HepG2 (cell line): ENCODE results near the gene ADAMTS4. TPM values are rescaled to one million over a fixed set of nuclear protein-coding genes. Genes with fewer than 3 reads are reported as not detected.

Experiments used
- ATAC-seq: fragments of 200-7000 bp; cut with Tn5 transposase; 3 replicates; pipeline ENCODE4 v1.9.1; 2020; ENCODE audit warnings: mild to moderate bottlenecking, moderate library complexity
- BruUV-seq: library from RNA; stranded (reverse); fragments of 400-500 nt; replicated peaks from 2 replicates; lab custom pipeline; 2021; lab: Mats Ljungman, UMichigan
- CTCF ChIA-PET: fragments of 300-600 bp; formaldehyde crosslinking; extraction: SDS; loops from one replicate; lab custom pipeline; 2021; ENCODE audit warnings: low total read pairs, inconsistent platforms, low intra/inter-chr PET ratio; lab: Yijun Ruan, JAX
- POLR2A ChIA-PET: fragments of 350-600 bp; sonication (Branson Sonifier 250); formaldehyde crosslinking; loops from one replicate; lab custom pipeline; 2020; ENCODE audit warnings: antibody characterized with exemption, inconsistent platforms; lab: Yijun Ruan, JAX
- DNase-seq: peaks from one replicate; pipeline ENCODE4 v3.0.0-alpha.2; 2015; ENCODE audit warnings: low spot score
- FAIRE-seq: peaks from 3 replicates; lab custom pipeline; 2011; peaks lifted over from hg19 to GRCh38; lab: Jason Lieb, UNC
- H2AFZ ChIP-seq: one replicate; pipeline ENCODE4 v1.6.1; 2011; ENCODE audit warnings: low read length, inconsistent platforms
- H3K27ac ChIP-seq: fragments of 300-600 bp; 3 replicates; pipeline ENCODE4 v1.8.0; 2011; ENCODE audit warnings: mixed run types, mild to moderate bottlenecking, mixed read lengths, low read length, inconsistent platforms; ENCODE audit not compliant: insufficient read depth; ENCODE audit errors: extremely low read length
- H3K27me3 ChIP-seq, 2 experiments: fragments of 200-600 bp in 1 of 2; 2 replicates in 1 of 2; 3 replicates in 1 of 2; pipeline versions ENCODE4 v1.6.0 to v1.8.0; 2011; ENCODE audit warnings: low read length in 2 of 2, mild to moderate bottlenecking in 2 of 2, moderate library complexity in 2 of 2, inconsistent platforms in 1 of 2; ENCODE audit not compliant: insufficient read depth in 2 of 2, control insufficient read depth in 1 of 2
- H3K36me3 ChIP-seq, 2 experiments: fragments of 200-600 bp in 1 of 2; replicated peaks in 1 of 2; 2 replicates in 1 of 2; 3 replicates in 1 of 2; pipeline versions ENCODE4 v1.5.1 to v1.8.0; 2011; ENCODE audit warnings: low read length in 2 of 2, inconsistent platforms in 1 of 2; ENCODE audit not compliant: insufficient read depth in 2 of 2, control insufficient read depth in 1 of 2
- H3K4me1 ChIP-seq: 2 replicates; pipeline ENCODE4 v1.5.1; 2012; ENCODE audit warnings: low read length, inconsistent platforms; ENCODE audit not compliant: insufficient read depth
- H3K4me2 ChIP-seq: 2 replicates; pipeline ENCODE4 v1.6.0; 2011; ENCODE audit warnings: low read depth, low read length, inconsistent platforms
- H3K4me3 ChIP-seq, 3 experiments: fragments of 200-600 bp in 1 of 3; sonication (generic), shearing (Covaris generic) in 1 of 3; replicated peaks in 1 of 3; 2 replicates each; pipeline ENCODE4 v1.5.1; 2011 to 2016; ENCODE audit warnings: low read length in 3 of 3, inconsistent platforms in 2 of 3, low read depth in 2 of 3, mild to moderate bottlenecking in 2 of 3, control low read depth in 1 of 3, mixed read lengths in 1 of 3; ENCODE audit not compliant: insufficient read depth in 1 of 3
- H3K79me2 ChIP-seq: one replicate; pipeline ENCODE4 v1.6.1; 2011; ENCODE audit warnings: low read length, inconsistent platforms; ENCODE audit not compliant: insufficient read depth
- H3K9ac ChIP-seq: 2 replicates; pipeline ENCODE4 v1.6.0; 2011; ENCODE audit warnings: mild to moderate bottlenecking, low read depth, low read length, inconsistent platforms; ENCODE audit not compliant: insufficient read depth
- H3K9me3 ChIP-seq: 2 replicates; pipeline ENCODE4 v1.5.1; 2012; ENCODE audit warnings: mild to moderate bottlenecking, low read length
- H4K20me1 ChIP-seq: 2 replicates; pipeline ENCODE4 v1.6.0; 2011; ENCODE audit warnings: inconsistent platforms, mild to moderate bottlenecking, low read length, moderate library complexity; ENCODE audit not compliant: insufficient read depth
- EEA1 ChIP-seq: sonication (generic); formaldehyde crosslinking; IDR thresholded peaks from 2 replicates; pipeline ENCODE4 v1.5.1; 2020; ENCODE audit warnings: mild to moderate bottlenecking, missing genetic modification reagents, borderline replicate concordance
- NR2F1 ChIP-seq, 2 experiments: fragments of 450-650 bp in 1 of 2; formaldehyde crosslinking in 1 of 2; IDR thresholded peaks; 2 replicates each; pipeline versions ENCODE4 v1.5.0 to v1.6.1; 2016 to 2020; ENCODE audit warnings: mild to moderate bottlenecking in 1 of 2, missing compliant biosample characterization in 1 of 2, missing genetic modification reagents in 1 of 2, moderate library complexity in 1 of 2
- POLR2G ChIP-seq: fragments of 200-400 bp; formaldehyde crosslinking; IDR thresholded peaks from 2 replicates; pipeline ENCODE4 v1.6.1; 2018; ENCODE audit warnings: mild to moderate bottlenecking, low read depth, low read length, moderate library complexity
- RARA ChIP-seq: IDR thresholded peaks from 2 replicates; pipeline ENCODE4 v1.6.1; 2016; ENCODE audit warnings: missing genetic modification reagents, missing compliant biosample characterization
- RBFOX2 ChIP-seq: fragments of 200-400 bp; formaldehyde crosslinking; IDR thresholded peaks from 2 replicates; pipeline ENCODE4 v1.6.1; 2017; ENCODE audit warnings: low read depth, mild to moderate bottlenecking, low read length
- SNAPC2 ChIP-seq: sonication (generic); formaldehyde crosslinking; IDR thresholded peaks from 2 replicates; pipeline ENCODE4 v1.8.1; 2022; ENCODE audit warnings: mild to moderate bottlenecking, missing genetic modification reagents
- TMF1 ChIP-seq: sonication (generic); formaldehyde crosslinking; IDR thresholded peaks from 2 replicates; pipeline ENCODE4 v1.8.1; 2022; ENCODE audit warnings: low read depth, missing genetic modification reagents
- ZFY ChIP-seq: sonication (generic); formaldehyde crosslinking; IDR thresholded peaks from 2 replicates; pipeline ENCODE4 v1.4.0; 2020; ENCODE audit warnings: missing genetic modification reagents
- ZNF263 ChIP-seq: sonication (generic); formaldehyde crosslinking; IDR thresholded peaks from 2 replicates; pipeline ENCODE4 v1.4.0; 2020; ENCODE audit warnings: missing genetic modification reagents
- ZNF781 ChIP-seq: sonication (generic); formaldehyde crosslinking; IDR thresholded peaks from 2 replicates; pipeline ENCODE4 v1.5.1; 2020; ENCODE audit warnings: borderline replicate concordance, mild to moderate bottlenecking, missing genetic modification reagents; ENCODE audit errors: not compliant biosample characterization
- ZNF790 ChIP-seq: sonication (generic); formaldehyde crosslinking; IDR thresholded peaks from 2 replicates; pipeline ENCODE4 v1.8.0; 2022; ENCODE audit warnings: missing genetic modification reagents, mild to moderate bottlenecking, borderline replicate concordance
- WGBS: methylation state at CpG from one replicate; pipeline ENCODE4 v1.1.6; 2017; ENCODE audit warnings: low lambda C conversion rate; 5-methylcytosine and 5-hydroxymethylcytosine counted together
- in situ Hi-C: cut with HindIII; loops from 2 replicates; pipeline ENCODE4 v1.10.0; 2017; ENCODE audit warnings: low pct_unique_long_range_greater_than_20kb; ENCODE audit not compliant: extremely low pct_ligation_motif_present
- intact Hi-C: fragments of 100-400 bp; cut with micrococcal nuclease; formaldehyde crosslinking; loops from one replicate; pipeline ENCODE4 v1.10.0; 2022; ENCODE audit not compliant: unreplicated experiment
- polyA plus RNA-seq, 8 experiments: library from polyadenylated mRNA; depleted of rRNA in 3 of 8; stranded (reverse) in 7 of 8; unstranded in 1 of 8; fragments of >200 nt; fragmentation: Illumina TruSeq in 4 of 8; extraction: Trizol in 4 of 8; gene quantifications; 2 replicates each; pipeline versions ENCODE4 v1.2.1 to v1.2.3, GENCODE V29; 2011 to 2016; ENCODE audit warnings: low read depth in 4 of 8, missing spikeins in 1 of 8, mixed read lengths in 1 of 8; ENCODE audit not compliant: insufficient read depth in 1 of 8
- total RNA-seq, 5 experiments: library from RNA; depleted of rRNA; stranded (reverse); fragments of >200 nt; fragmentation: Illumina TruSeq; extraction: Trizol; gene quantifications; 2 replicates each; pipeline ENCODE4 v1.2.3, GENCODE V29; 2016; ENCODE audit warnings: low read depth in 1 of 5
- TF ChIP-seq, protein P1 (sequence below): sonication (generic); formaldehyde crosslinking; conservative IDR thresholded peaks from 2 replicates; pipeline ENCODE4 v1.8.1; 2023; ENCODE audit warnings: missing genetic modification reagents
- TF ChIP-seq, protein P2 (sequence below): sonication (generic); formaldehyde crosslinking; IDR thresholded peaks from 2 replicates; pipeline ENCODE4 v1.8.1; 2023; ENCODE audit warnings: mild to moderate bottlenecking, moderate library complexity, missing genetic modification reagents
- TF ChIP-seq, protein P3 (sequence below): sonication (generic); formaldehyde crosslinking; IDR thresholded peaks from 2 replicates; pipeline ENCODE4 v1.5.0; 2020; ENCODE audit warnings: mild to moderate bottlenecking, missing genetic modification reagents, borderline replicate concordance
- TF ChIP-seq, protein P4 (sequence below): IDR thresholded peaks from 2 replicates; pipeline ENCODE4 v1.6.1; 2012; ENCODE audit warnings: inconsistent platforms

Gene ADAMTS4
- total and polyA plus RNA-seq, 2 of the 13 experiments (the other 11 are each of a cell fraction or from before 2014, with no cell fraction given) = 0.51 to 1.7 TPM

DNA sequence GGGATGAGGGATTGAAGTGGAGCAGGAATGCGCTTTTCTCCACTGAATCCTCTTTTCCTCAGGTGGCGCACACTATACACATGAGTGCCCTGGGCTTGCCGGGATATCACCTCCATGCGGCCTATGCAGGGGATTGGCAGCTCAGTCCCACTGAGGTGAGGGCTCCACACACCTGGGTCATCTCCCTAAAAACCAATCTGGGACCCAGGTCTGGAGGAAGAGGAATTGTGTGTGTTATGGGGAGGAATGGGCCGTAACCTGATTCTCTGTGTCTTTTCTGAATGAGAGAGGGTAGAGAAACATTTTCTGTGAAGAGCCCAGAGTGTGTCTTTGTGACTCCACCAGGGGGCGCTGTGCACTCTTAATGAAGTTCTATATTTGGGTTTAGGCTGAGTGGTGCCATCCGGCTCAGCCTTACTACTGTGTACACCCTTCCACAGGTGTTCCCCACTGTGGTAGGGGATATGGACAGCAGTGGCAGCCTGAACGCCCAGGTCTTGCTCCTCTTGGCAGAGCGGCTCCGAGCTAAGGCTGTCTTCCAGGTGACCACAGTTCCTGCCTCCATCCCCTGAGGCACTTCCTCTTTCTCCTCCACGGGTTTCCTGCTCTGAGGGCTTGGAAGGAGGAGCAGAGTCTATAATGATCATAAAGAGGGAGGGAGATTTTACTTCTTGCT is 28.5 kb upstream of the ADAMTS4 start (continued):
- TF ChIP-seq RARA (no peak), SNAPC2 (CRISPR knock-in tag) (no peak), NR2F1 (CRISPR knock-in tag; IDR thresholded peaks at IDR 0.05) (no peak)

DNA sequence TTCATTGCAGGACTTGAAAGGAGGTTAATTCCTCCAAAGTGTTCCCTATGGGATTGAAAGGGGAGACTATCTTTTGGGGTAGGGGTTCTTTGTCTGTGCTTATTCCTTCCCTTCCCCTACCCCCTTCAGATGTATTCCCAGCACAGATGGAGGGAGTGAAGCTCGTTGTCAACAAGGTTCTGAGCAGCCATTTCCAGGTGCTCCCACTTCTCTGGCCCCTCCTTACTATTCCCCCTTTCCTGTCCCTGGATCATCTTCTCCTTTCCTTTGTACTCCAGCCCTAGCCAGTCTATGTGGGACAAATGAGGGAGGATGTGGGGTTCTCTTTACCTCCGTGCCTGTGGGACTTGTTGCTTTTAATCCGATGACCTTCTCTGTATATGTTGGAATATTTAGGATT is 27.9 kb upstream of the ADAMTS4 start:
- POLR2A ChIA-PET = interaction anchor here (1.3 to 12.5 kb wide), 9 partner anchors 11 to 163 kb away, joined by 3 to 357 read pairs (median 23); partner anchors contain the start of genes FCER1G, NDUFS2, NR1I3 and SDHC
- 35% methylated on average over 3 of the region's 3 CpGs for WGBS
- 0 out of 2 replicates have a peak, but pooled peaks have one; percentile 22 for TF ChIP-seq TMF1
- TF ChIP-seq ZNF790 = no peak
- peak; percentile 16; the same call in 1 of the 2 replicates for TF ChIP-seq ZNF263 (CRISPR knock-in tag)
- TF ChIP-seq ZFY = peak; percentile 7
- TF ChIP-seq, protein P1, sequence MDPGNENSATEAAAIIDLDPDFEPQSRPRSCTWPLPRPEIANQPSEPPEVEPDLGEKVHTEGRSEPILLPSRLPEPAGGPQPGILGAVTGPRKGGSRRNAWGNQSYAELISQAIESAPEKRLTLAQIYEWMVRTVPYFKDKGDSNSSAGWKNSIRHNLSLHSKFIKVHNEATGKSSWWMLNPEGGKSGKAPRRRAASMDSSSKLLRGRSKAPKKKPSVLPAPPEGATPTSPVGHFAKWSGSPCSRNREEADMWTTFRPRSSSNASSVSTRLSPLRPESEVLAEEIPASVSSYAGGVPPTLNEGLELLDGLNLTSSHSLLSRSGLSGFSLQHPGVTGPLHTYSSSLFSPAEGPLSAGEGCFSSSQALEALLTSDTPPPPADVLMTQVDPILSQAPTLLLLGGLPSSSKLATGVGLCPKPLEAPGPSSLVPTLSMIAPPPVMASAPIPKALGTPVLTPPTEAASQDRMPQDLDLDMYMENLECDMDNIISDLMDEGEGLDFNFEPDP (CRISPR knock-in tag) = 0 out of 2 replicates have a peak, but pooled peaks have one; percentile 8
- TF ChIP-seq, protein P2, sequence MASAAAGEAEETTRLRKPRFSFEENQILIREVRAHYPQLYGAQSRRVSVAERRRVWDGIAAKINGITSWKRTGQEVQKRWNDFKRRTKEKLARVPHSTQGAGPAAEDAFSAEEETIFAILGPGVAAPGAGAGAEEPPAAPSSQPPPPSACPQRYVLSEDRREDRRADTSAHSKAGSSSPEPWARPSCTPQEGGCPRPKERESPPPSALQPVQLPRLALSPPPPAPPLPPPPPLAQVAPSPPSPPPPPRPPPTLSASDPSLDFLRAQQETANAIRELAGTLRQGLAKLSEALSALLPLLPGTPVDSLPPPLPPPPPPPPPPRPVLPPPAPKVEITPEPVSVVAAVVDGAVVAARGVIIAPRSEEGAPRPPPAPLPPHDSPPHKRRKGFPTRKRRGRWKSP (CRISPR knock-in tag) = 0 out of 2 replicates have a peak, but pooled peaks have one; percentile 11
- TF ChIP-seq, protein P3, sequence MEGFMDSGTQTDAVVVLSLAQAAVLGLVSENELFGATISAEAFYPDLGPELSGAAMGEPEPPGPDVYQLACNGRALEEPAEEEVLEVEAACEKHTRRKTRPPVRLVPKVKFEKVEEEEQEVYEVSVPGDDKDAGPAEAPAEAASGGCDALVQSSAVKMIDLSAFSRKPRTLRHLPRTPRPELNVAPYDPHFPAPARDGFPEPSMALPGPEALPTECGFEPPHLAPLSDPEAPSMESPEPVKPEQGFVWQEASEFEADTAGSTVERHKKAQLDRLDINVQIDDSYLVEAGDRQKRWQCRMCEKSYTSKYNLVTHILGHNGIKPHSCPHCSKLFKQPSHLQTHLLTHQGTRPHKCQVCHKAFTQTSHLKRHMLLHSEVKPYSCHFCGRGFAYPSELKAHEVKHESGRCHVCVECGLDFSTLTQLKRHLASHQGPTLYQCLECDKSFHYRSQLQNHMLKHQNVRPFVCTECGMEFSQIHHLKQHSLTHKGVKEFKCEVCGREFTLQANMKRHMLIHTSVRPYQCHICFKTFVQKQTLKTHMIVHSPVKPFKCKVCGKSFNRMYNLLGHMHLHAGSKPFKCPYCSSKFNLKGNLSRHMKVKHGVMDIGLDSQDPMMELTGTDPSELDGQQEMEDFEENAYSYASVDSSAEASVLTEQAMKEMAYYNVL (CRISPR knock-in tag) = no peak
- TF ChIP-seq POLR2G = peak; percentile 26; the same call in 1 of the 2 replicates
- peak; percentile 62 for TF ChIP-seq RBFOX2
- TF ChIP-seq EEA1 (CRISPR knock-in tag) = no peak
- TF ChIP-seq, protein P4, sequence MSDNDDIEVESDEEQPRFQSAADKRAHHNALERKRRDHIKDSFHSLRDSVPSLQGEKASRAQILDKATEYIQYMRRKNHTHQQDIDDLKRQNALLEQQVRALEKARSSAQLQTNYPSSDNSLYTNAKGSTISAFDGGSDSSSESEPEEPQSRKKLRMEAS = no peak
- peak; percentile 31 for TF ChIP-seq ZNF781 (CRISPR knock-in tag)

More for the DNA sequence above, 27.9 kb upstream of the ADAMTS4 start:
- Histone ChIP-seq H4K20me1 (peaks cover 11% of the 10 kb centered on the region), H3K27me3 (no peaks in the 10 kb centered on the region; a peak in 1 of 5 replicates), H3K36me3 (peaks cover 13 to 49% of the 10 kb centered on the region in 2 experiments), H2AFZ (no peak overlapping the region), H3K4me2 (peak overlapping the region; percentile 92), H3K9me3 (no peaks in the 10 kb centered on the region), H3K4me3 (peak overlapping the region; percentile 81 to 82 (median 81)), H3K9ac (peak overlapping the region; percentile 74), H3K79me2 (peaks cover 32% of the 10 kb centered on the region), H3K4me1 (peaks cover 53% of the 10 kb centered on the region), H3K27ac (peak overlapping the region; percentile 69)
- DNase-seq (no peak), ATAC-seq (no peak), FAIRE-seq (no peak)
- CTCF ChIA-PET = interaction anchor here (0.9 to 3.7 kb wide), 5 partner anchors 15 to 155 kb away, joined by 3 to 36 read pairs (median 4); partner anchors contain the start of gene CFAP126
- BruUV-seq = no TSS peak
- in situ Hi-C loops = loop anchor here (5.0 to 10.0 kb wide), 2 partner anchors 66 to 158 kb away; no protein-coding TSS in a partner anchor
- intact Hi-C loops = loop anchor here (1.0 to 5.0 kb wide), 5 partner anchors 12 to 156 kb away; partner anchors contain the start of genes NR1I3 and SDHC
